Gastroesophageal sphincter (tissue), 4 donors: ENCODE measurements around the gene FRRS1. TPM values are rescaled to one million over a fixed set of nuclear protein-coding genes. Genes with fewer than 3 reads are reported as not detected.

Experiments used
- ATAC-seq: fragments of 150-250 bp; one replicate; pipeline ENCODE4 v1.9.1; 2016; ENCODE audit warnings: mild to moderate bottlenecking, moderate library complexity
- H3K27ac ChIP-seq, 4 donors: fragments of 200-600 bp; sonication (generic) in 3 of 4; 1 replicate in 3 of 4; 2 replicates in 1 of 4; pipeline ENCODE4 v1.5.1; 2016 to 2019
- H3K27me3 ChIP-seq: fragments of 200-600 bp; sonication (generic); one replicate; pipeline ENCODE4 v1.5.1; 2019
- H3K36me3 ChIP-seq, 2 donors: fragments of 200-600 bp; sonication (generic); one replicate each; pipeline ENCODE4 v1.5.1; 2019; ENCODE audit warnings: control low read depth in 1 of 2
- H3K4me1 ChIP-seq, 3 donors: fragments of 200-600 bp; sonication (generic); 1 replicate in 2 of 3; 2 replicates in 1 of 3; pipeline ENCODE4 v1.5.1; 2016 to 2019; ENCODE audit warnings: control low read depth in 2 of 3
- H3K4me3 ChIP-seq, 2 donors: fragments of 200-600 bp; sonication (generic); one replicate each; pipeline ENCODE4 v1.5.1; 2019; ENCODE audit warnings: mild to moderate bottlenecking in 1 of 2, moderate library complexity in 1 of 2
- H3K9me3 ChIP-seq, 3 donors: fragments of 200-600 bp; sonication (generic); one replicate each; pipeline ENCODE4 v1.5.1; 2017 to 2019; ENCODE audit warnings: control low read depth in 2 of 3
- EP300 ChIP-seq: sonication (generic); formaldehyde crosslinking; IDR thresholded peaks from one replicate; pipeline ENCODE4 v1.6.1; 2017; ENCODE audit warnings: antibody characterized with exemption, mild to moderate bottlenecking
- POLR2A ChIP-seq, 2 donors: fragments of 450-650 bp; IDR thresholded peaks; one replicate each; pipeline ENCODE4 v1.6.1; 2017; ENCODE audit warnings: antibody characterized with exemption in 2 of 2, mild to moderate bottlenecking in 2 of 2, moderate library complexity in 1 of 2
- POLR2AphosphoS5 ChIP-seq: sonication (generic); formaldehyde crosslinking; IDR thresholded peaks from one replicate; pipeline ENCODE4 v1.6.1; 2017; ENCODE audit warnings: antibody characterized with exemption
- WGBS, 2 donors: methylation state at CpG; one replicate each; pipeline ENCODE4 v1.1.5; 2018; ENCODE audit warnings: low coverage in 1 of 2; 5-methylcytosine and 5-hydroxymethylcytosine counted together
- total RNA-seq, 4 donors: library from RNA; depleted of rRNA; stranded (reverse); fragments of >200 nt; gene quantifications; one replicate each; pipeline ENCODE4 v1.1.0, GENCODE V29; 2016
- TF ChIP-seq, protein P1 (sequence below), 4 experiments: fragments of 200-600 bp in 2 of 4; fragments of 450-650 bp in 2 of 4; sonication (generic) in 1 of 4; IDR thresholded peaks; one replicate each; pipeline ENCODE4 v1.5.1; 2017 to 2019; ENCODE audit warnings: antibody characterized with exemption in 4 of 4, mild to moderate bottlenecking in 2 of 4, moderate library complexity in 2 of 4

The FRRS1 gene
- total RNA-seq, 4 donors from 2014 or later, result 2.5 to 5.3 (median 3.1) TPM

DNA sequence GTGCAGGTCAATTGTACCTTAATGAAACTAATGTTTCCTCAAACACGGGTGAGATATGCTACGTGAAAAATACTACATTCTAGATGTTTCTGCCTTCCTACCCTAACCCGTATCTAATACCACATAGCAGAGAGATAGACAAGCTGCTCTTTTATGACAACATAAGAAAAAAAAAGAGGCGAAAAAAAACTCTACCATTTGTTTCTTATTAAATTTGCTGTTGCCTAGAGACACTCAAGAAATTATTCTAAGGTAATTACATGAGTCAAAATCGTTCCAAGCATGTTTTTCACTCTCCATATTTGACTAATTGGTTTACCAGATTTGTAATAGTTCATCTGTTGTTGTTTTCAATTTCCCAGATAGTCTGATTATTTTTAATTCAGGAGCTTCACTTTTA lies 93.1 kb downstream of the FRRS1 start:
- H3K9me3 ChIP-seq, result no peaks in the 10 kb centered on the region
- H3K36me3 ChIP-seq, result peaks cover 0 to 21% of the 10 kb centered on the region in 2 donors
- peaks cover 3 to 44% (median 7%) of the 10 kb centered on the region in 3 donors for H3K4me1 ChIP-seq
- H3K27me3 ChIP-seq, result no peaks in the 10 kb centered on the region
- H3K4me3 ChIP-seq, result no peak overlapping the region
- ATAC-seq, result no peak
- 81 to 90% methylated on average over 3 to 5 of the region's 5 CpGs for WGBS, 2 donors
- no peak for TF ChIP-seq POLR2AphosphoS5
- no peak for TF ChIP-seq EP300
- TF ChIP-seq, protein P1, sequence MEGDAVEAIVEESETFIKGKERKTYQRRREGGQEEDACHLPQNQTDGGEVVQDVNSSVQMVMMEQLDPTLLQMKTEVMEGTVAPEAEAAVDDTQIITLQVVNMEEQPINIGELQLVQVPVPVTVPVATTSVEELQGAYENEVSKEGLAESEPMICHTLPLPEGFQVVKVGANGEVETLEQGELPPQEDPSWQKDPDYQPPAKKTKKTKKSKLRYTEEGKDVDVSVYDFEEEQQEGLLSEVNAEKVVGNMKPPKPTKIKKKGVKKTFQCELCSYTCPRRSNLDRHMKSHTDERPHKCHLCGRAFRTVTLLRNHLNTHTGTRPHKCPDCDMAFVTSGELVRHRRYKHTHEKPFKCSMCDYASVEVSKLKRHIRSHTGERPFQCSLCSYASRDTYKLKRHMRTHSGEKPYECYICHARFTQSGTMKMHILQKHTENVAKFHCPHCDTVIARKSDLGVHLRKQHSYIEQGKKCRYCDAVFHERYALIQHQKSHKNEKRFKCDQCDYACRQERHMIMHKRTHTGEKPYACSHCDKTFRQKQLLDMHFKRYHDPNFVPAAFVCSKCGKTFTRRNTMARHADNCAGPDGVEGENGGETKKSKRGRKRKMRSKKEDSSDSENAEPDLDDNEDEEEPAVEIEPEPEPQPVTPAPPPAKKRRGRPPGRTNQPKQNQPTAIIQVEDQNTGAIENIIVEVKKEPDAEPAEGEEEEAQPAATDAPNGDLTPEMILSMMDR (IDR thresholded peaks at IDR 0.05), result no peak
- no peak for TF ChIP-seq POLR2A (IDR thresholded peaks at IDR 0.05)
- no peak overlapping the region for H3K27ac ChIP-seq

DNA sequence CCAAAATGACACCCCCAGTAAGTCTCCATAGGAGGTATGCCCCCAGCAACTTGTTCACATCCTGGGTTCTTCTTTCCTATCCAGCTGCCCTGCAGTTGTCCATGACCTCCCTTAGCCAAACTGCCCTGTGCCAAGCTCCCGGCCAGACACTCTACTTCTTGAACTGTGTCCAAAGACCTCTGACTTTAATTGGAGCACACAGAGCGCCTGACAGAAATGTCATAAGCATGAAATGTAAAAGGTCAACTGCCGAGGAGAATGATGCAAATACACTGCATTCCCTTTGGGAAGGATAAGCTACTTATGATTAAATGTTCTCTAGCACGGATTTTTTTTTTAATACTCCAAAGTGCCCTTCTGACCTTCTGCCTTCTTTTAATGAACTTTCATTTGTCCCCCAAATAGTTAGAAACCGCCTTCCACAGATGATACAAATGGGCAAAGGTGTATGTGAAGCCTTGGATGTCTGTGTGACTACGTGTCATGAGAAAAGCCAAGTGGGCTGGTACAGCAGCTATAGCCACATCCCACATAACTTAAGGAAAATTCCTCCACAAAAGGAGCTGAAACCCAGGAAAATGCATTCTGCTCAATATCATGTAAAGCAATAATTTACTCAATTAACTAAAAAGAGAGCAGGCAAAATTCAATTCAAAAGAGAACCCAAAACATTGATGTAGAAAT lies 93.8 kb downstream of the FRRS1 start:
- no peak overlapping the region for H3K4me3 ChIP-seq
- TF ChIP-seq POLR2AphosphoS5 (peak; percentile 46), POLR2A (IDR thresholded peaks at IDR 0.05) (no peak), EP300 (no peak)
- TF ChIP-seq, protein P1 (IDR thresholded peaks at IDR 0.05), result no peak
- peak; percentile 34 for ATAC-seq
- H3K36me3 ChIP-seq, result peaks cover 0 to 21% of the 10 kb centered on the region in 2 donors
- H3K4me1 ChIP-seq, result peaks cover 3 to 44% (median 7%) of the 10 kb centered on the region in 3 donors
- H3K9me3 ChIP-seq, result no peaks in the 10 kb centered on the region
- no peaks in the 10 kb centered on the region for H3K27me3 ChIP-seq
- WGBS, 2 donors, result 33 to 43% methylated on average over 3 to 6 of the region's 6 CpGs
- peak overlapping the region in 3 of 4 donors; percentile 5 to 65 (median 9) for H3K27ac ChIP-seq

DNA sequence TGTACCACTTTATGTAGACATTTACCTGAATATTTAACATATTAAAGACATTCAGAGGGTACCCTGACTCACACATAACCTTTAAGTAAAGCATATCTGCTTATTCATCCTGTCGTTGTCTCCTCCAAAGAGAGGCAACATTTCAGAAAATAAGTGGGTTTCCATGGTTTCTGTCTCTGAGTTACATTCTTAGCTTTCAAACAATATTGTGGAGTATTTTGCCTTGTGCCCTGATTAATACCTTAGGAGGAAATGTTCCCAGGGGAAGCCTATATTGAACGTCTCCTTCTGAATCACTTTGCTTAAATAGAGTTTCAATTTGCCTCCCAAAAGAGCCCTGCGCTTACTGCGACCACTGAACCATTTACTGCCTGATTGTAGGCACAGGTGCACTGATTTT lies 94.4 kb downstream of the FRRS1 start:
- H3K9me3 ChIP-seq, result no peaks in the 10 kb centered on the region
- H3K36me3 ChIP-seq, result peaks cover 0 to 24% of the 10 kb centered on the region in 2 donors
- no peak for ATAC-seq
- H3K4me1 ChIP-seq, result peaks cover 3 to 44% (median 7%) of the 10 kb centered on the region in 3 donors
- H3K27ac ChIP-seq, result peak overlapping the region in 3 of 4 donors; percentile 5 to 65 (median 9)
- no peaks in the 10 kb centered on the region for H3K27me3 ChIP-seq
- no peak overlapping the region for H3K4me3 ChIP-seq
- WGBS, 2 donors, result 63 to 84% methylated on average over 3 to 4 of the region's 4 CpGs
- no peak for TF ChIP-seq POLR2A (IDR thresholded peaks at IDR 0.05)
- no peak for TF ChIP-seq POLR2AphosphoS5
- TF ChIP-seq EP300, result no peak

DNA sequence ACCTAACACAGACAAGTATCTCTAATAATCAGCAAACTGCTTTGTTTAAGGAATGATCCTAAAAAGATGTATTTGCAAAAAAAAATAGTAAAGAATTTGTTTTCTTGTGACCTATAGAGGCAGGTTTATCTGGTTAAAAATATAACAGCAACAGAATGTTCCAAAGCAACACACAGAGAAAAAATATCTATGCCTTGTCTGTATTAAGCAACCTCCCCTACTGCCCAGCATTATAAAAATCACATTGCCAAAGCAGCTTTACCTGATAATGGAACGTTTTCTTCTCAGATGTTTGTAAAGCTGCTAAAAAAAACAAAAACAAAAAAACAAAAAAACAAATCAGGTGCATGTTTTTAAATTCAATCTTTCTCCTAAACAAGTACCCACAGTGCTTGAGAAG lies 95.9 kb downstream of the FRRS1 start:
- peaks cover 0 to 24% of the 10 kb centered on the region in 2 donors for H3K36me3 ChIP-seq
- WGBS, 2 donors, result 82 to 90% methylated on average over 1 of the region's 1 CpG

DNA sequence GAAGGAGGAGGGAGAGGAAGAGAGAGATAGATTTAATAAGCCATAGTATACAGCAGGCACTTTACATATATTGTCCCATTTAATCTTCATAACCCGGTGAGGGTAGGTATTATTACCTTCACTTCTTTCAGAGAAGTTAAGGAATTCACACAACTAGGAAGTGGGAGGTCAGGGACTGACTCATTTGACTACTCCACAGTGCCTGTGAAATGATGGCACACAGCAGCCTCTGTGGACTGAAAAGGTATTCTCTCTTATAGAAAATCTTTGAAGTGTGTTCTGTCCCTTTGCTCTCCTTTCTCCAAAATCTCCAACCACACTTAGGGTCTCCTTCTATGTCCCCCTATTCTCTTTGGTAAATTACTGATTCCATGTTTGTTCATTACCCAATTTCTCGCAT lies 96.6 kb downstream of the FRRS1 start:
- WGBS, 2 donors, result 82 to 93% methylated on average over 2 of the region's 2 CpGs
- Histone ChIP-seq H3K4me1 (peaks cover 3 to 44% (median 7%) of the 10 kb centered on the region in 3 donors), H3K27ac (no peak overlapping the region), H3K9me3 (no peaks in the 10 kb centered on the region), H3K4me3 (no peak overlapping the region), H3K27me3 (no peaks in the 10 kb centered on the region), H3K36me3 (peaks cover 0 to 24% of the 10 kb centered on the region in 2 donors)
- ATAC-seq, result no peak
- TF ChIP-seq, protein P1 (IDR thresholded peaks at IDR 0.05), result no peak
- TF ChIP-seq EP300, result no peak

More for the DNA sequence above, 95.9 kb downstream of the FRRS1 start:
- H3K27me3 ChIP-seq, result no peaks in the 10 kb centered on the region
- no peaks in the 10 kb centered on the region for H3K9me3 ChIP-seq
- no peak for ATAC-seq
- H3K4me3 ChIP-seq, result no peak overlapping the region
- peaks cover 3 to 44% (median 7%) of the 10 kb centered on the region in 3 donors for H3K4me1 ChIP-seq
- TF ChIP-seq POLR2AphosphoS5 (no peak), EP300 (no peak), POLR2A (IDR thresholded peaks at IDR 0.05) (no peak)
- TF ChIP-seq, protein P1 (IDR thresholded peaks at IDR 0.05), result no peak
- H3K27ac ChIP-seq, result peak overlapping the region in 1 of 4 donors; percentile 33
